ENCODE results near the gene C10orf90.

C10orf90 gene

DNA sequence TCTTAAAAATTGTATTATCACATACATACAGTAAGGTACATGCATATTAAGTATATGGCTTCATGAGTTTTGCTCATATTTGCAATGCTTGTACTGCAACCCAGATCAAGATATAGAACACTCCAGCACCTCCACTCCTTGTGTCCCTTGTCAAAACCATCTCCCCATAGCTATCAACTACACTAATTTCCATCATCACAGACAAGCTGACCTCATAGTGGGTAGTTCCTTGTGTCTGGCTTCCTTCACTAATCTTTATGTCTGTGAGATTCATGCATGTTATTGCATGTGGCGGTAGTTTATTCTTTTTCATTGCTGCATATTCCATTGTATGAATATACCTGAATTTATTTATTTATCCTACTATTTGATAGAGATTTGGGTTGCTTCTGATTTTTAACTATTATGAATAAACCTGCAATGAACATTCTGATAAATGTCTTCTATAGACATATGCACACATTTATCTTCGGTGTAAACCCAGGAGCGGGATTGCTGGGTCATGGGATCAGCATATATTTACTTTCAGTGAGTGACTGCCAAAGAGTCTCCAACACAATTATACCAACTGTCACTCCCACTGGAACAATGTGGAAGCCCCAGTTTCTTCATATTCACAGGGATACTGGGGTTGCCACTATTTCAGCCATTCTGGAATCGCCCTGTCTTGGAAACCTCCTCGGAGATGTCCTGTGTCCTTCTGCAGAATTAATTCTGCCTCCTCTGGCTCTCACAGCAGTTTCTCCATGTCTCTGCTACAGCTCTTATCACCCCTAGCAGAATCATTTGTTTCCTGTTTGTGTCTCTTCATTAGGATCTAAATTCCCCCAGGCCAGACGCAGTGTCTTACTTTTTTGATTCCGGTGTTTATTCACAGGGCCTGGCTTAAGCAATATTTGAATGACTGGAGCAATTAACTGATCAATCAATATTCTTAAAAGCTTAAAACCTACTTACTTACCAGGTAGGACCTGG, 267.5 kb downstream of the C10orf90 start:
- H3K9ac ChIP-seq (ENCODE audit: low read depth, low read length), result no peak overlapping the region
- no peaks in the 10 kb centered on the region for H3K36me3 ChIP-seq (ENCODE audit: control insufficient read depth, insufficient read depth, low read length)
- H3K4me1 ChIP-seq (ENCODE audit: control insufficient read depth, insufficient read depth, low read length), result peaks cover 5% of the 10 kb centered on the region; the same call in 1 of the 2 replicates
- no peak overlapping the region for H3K4me3 ChIP-seq (ENCODE audit: low read depth, low read length)
- no peaks in the 10 kb centered on the region for H3K27me3 ChIP-seq (ENCODE audit: control insufficient read depth, insufficient read depth, low read length)
- no peak overlapping the region for H3K27ac ChIP-seq (ENCODE audit: low read depth, low read length)
- H3K9me3 ChIP-seq (ENCODE audit: control insufficient read depth, insufficient read depth, low read length), result no peaks in the 10 kb centered on the region

DNA sequence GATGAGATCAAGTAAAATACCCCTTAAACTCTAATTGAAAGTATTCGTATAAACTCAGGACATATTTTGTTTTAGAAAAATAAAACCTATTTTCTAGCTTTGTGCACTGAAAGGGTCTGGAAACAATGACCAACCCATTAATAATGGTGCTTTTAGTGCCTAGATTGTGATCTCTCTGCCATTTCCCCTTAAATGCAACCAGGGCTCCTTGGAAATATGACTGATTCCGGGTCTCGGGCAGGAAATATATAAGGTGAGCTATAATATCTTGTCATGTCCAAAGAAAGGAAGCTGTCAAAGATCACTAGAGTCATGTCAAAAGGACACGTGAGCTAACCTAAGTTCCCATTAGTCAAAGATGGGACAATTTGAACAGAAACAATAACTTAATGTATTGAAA, 269.9 kb downstream of the C10orf90 start:
- Histone ChIP-seq H3K27me3 (ENCODE audit: control insufficient read depth, insufficient read depth, low read length) (no peaks in the 10 kb centered on the region), H3K4me1 (ENCODE audit: control insufficient read depth, insufficient read depth, low read length) (peaks cover 11% of the 10 kb centered on the region; the same call in 1 of the 2 replicates), H3K9me3 (ENCODE audit: control insufficient read depth, insufficient read depth, low read length) (no peaks in the 10 kb centered on the region), H3K27ac (ENCODE audit: low read depth, low read length) (no peak overlapping the region), H3K36me3 (ENCODE audit: control insufficient read depth, insufficient read depth, low read length) (no peaks in the 10 kb centered on the region), H3K9ac (ENCODE audit: low read depth, low read length) (no peak overlapping the region), H3K4me3 (ENCODE audit: low read depth, low read length) (no peak overlapping the region)

DNA sequence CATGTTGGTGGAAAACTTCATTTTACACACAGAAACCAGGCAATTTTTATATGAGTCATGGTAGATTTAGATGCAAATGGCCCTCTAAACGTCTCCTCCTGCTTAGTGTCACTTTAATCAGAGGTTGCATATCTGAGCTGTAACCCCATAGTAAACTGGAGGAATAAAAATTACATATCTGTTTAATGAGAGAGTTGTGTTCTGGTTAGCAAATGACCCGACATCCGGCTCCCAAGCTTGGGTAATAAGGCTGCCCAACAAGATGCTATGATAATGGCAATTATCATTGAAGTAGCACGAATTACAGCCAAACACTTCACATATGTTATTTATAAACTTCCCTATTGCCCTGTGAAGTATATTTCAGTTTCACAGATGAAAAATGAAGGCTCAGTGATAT, 271.6 kb downstream of the C10orf90 start:
- H3K9ac ChIP-seq (ENCODE audit: low read depth, low read length), result no peak overlapping the region
- H3K36me3 ChIP-seq (ENCODE audit: control insufficient read depth, insufficient read depth, low read length), result no peaks in the 10 kb centered on the region
- no peak overlapping the region for H3K27ac ChIP-seq (ENCODE audit: low read depth, low read length)
- no peak overlapping the region for H3K4me3 ChIP-seq (ENCODE audit: low read depth, low read length)
- no peaks in the 10 kb centered on the region for H3K27me3 ChIP-seq (ENCODE audit: control insufficient read depth, insufficient read depth, low read length)
- H3K4me1 ChIP-seq (ENCODE audit: control insufficient read depth, insufficient read depth, low read length), result peaks cover 11% of the 10 kb centered on the region; the same call in 1 of the 2 replicates
- H3K9me3 ChIP-seq (ENCODE audit: control insufficient read depth, insufficient read depth, low read length), result no peaks in the 10 kb centered on the region

DNA sequence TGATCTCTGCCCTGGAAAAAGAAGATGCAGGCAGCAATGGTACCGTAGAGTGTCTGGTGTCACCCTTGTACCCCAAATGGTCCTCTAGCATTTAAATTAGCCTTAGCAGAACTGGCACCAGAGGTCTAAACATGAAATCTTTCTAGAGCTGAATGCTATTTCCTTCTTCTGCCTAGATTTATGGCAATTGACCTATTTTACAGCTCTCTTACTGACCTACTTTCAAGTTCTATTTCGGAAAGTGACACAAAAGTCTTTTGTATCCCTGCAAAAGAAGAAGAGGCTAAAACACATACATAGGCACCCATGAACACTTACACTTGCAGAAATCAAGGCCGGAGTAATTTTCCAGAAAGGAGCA, 272.1 kb downstream of the C10orf90 start:
- Histone ChIP-seq H3K27ac (ENCODE audit: low read depth, low read length) (no peak overlapping the region), H3K9ac (ENCODE audit: low read depth, low read length) (no peak overlapping the region), H3K4me3 (ENCODE audit: low read depth, low read length) (no peak overlapping the region), H3K9me3 (ENCODE audit: control insufficient read depth, insufficient read depth, low read length) (no peaks in the 10 kb centered on the region), H3K4me1 (ENCODE audit: control insufficient read depth, insufficient read depth, low read length) (peaks cover 11% of the 10 kb centered on the region; the same call in 1 of the 2 replicates), H3K27me3 (ENCODE audit: control insufficient read depth, insufficient read depth, low read length) (no peaks in the 10 kb centered on the region), H3K36me3 (ENCODE audit: control insufficient read depth, insufficient read depth, low read length) (no peaks in the 10 kb centered on the region)

DNA sequence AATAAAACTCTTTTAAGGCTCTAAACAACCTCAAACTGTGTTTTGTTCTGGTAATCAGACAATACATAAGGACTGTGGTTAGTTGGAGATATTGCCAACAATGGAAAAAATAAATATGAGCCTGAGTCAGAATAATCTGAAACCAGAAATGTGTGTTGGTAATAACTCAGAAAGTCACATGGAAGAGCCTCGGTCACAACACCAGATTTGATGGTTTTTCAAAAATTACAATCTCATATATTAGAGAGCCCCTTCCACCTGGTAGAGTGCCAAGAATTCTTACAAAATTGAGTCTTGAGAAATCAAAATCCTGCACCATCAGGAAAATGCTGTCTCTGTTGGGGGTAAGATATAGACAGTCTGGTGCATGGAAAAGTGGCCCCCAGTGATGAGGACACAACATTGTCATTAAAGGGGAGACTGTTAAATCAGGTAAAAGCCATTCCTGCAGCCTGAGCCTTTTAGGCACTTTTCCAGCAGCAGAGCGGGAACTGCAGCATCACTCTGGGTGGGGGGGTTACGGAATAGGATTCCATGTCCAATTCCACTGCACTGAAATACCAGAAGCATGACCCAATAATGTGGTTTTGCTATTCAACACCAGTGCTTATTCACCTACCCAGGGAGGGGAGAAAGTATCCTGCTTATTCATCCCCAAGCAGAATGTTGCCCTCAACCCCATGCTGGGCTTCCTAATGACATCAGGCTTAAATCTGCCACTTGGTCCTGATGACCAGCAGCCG, 272.7 kb downstream of the C10orf90 start:
- Histone ChIP-seq H3K9ac (ENCODE audit: low read depth, low read length) (no peak overlapping the region), H3K27ac (ENCODE audit: low read depth, low read length) (no peak overlapping the region), H3K4me1 (ENCODE audit: control insufficient read depth, insufficient read depth, low read length) (peaks cover 11% of the 10 kb centered on the region; the same call in 1 of the 2 replicates), H3K4me3 (ENCODE audit: low read depth, low read length) (no peak overlapping the region), H3K27me3 (ENCODE audit: control insufficient read depth, insufficient read depth, low read length) (no peaks in the 10 kb centered on the region), H3K9me3 (ENCODE audit: control insufficient read depth, insufficient read depth, low read length) (no peaks in the 10 kb centered on the region), H3K36me3 (ENCODE audit: control insufficient read depth, insufficient read depth, low read length) (no peaks in the 10 kb centered on the region)

DNA sequence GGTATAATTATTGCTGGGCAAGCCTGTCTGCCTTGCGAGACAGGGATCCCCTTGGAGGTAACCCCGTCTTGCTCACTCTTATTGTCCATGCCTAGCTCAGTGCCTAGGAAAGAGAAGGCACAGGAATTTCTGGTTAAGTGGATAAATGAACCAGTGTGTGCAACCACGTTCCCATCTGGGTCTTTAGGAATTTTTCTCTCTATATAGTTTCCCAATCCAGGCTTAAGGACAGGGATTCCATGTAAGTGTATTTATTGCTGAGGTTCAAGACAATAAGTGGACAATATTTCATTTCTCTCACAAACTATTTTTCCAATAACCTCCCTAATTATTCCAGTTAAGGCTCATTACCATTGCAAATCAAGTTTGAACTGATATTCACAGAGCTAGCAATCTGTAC, 273.3 kb downstream of the C10orf90 start:
- Histone ChIP-seq H3K27ac (ENCODE audit: low read depth, low read length) (no peak overlapping the region), H3K4me1 (ENCODE audit: control insufficient read depth, insufficient read depth, low read length) (peaks cover 11% of the 10 kb centered on the region; the same call in 1 of the 2 replicates), H3K9ac (ENCODE audit: low read depth, low read length) (no peak overlapping the region), H3K9me3 (ENCODE audit: control insufficient read depth, insufficient read depth, low read length) (no peaks in the 10 kb centered on the region), H3K36me3 (ENCODE audit: control insufficient read depth, insufficient read depth, low read length) (no peaks in the 10 kb centered on the region), H3K27me3 (ENCODE audit: control insufficient read depth, insufficient read depth, low read length) (no peaks in the 10 kb centered on the region), H3K4me3 (ENCODE audit: low read depth, low read length) (no peak overlapping the region)

DNA sequence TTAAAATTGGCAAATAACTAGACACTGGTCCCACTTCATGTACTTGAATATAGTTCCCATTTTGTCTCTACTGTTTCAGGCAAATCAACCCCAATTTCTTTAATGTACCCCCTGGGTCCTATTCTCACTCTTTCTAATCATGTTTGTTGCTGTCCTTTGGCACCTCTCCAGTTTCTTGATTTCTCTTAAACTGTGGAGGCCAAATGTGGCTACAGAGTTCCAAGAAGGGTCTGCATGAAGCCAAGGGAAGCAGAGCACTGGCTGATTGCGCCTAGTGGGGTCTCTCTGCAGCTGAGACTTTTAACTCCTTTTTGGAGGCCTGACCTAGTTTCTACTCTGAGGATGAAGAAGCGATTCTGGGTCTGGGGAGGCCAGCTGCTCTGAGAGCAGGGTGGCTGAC, 275.5 kb downstream of the C10orf90 start:
- Histone ChIP-seq H3K9me3 (ENCODE audit: control insufficient read depth, insufficient read depth, low read length) (no peaks in the 10 kb centered on the region), H3K27ac (ENCODE audit: low read depth, low read length) (no peak overlapping the region), H3K9ac (ENCODE audit: low read depth, low read length) (no peak overlapping the region), H3K27me3 (ENCODE audit: control insufficient read depth, insufficient read depth, low read length) (peaks cover 5% of the 10 kb centered on the region; the same call in 1 of the 2 replicates), H3K36me3 (ENCODE audit: control insufficient read depth, insufficient read depth, low read length) (no peaks in the 10 kb centered on the region), H3K4me3 (ENCODE audit: low read depth, low read length) (no peak overlapping the region), H3K4me1 (ENCODE audit: control insufficient read depth, insufficient read depth, low read length) (peaks cover 11% of the 10 kb centered on the region; the same call in 1 of the 2 replicates)

DNA sequence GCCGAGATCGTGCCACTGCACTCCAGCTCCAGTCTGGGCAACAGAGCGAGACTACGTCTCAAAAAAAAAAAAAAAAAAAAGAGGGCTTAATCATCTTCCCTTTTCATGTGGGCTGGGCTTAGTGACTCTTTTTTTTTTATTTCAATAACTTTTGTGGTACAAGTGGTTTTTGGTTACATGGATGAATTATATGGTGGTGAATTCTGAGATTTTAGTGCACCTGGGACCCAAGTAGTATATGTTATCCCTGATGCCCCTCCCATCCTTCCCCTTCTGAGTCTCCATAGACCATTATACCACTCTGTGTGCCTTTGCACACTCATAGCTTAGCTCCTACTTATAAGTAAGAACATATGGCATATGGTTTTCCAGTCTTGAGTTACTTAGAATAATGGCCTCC, 277.4 kb downstream of the C10orf90 start:
- Histone ChIP-seq H3K9ac (ENCODE audit: low read depth, low read length) (no peak overlapping the region), H3K4me3 (ENCODE audit: low read depth, low read length) (no peak overlapping the region), H3K36me3 (ENCODE audit: control insufficient read depth, insufficient read depth, low read length) (no peaks in the 10 kb centered on the region), H3K9me3 (ENCODE audit: control insufficient read depth, insufficient read depth, low read length) (no peaks in the 10 kb centered on the region), H3K4me1 (ENCODE audit: control insufficient read depth, insufficient read depth, low read length) (peaks cover 10% of the 10 kb centered on the region), H3K27ac (ENCODE audit: low read depth, low read length) (no peak overlapping the region), H3K27me3 (ENCODE audit: control insufficient read depth, insufficient read depth, low read length) (peaks cover 23% of the 10 kb centered on the region)

DNA sequence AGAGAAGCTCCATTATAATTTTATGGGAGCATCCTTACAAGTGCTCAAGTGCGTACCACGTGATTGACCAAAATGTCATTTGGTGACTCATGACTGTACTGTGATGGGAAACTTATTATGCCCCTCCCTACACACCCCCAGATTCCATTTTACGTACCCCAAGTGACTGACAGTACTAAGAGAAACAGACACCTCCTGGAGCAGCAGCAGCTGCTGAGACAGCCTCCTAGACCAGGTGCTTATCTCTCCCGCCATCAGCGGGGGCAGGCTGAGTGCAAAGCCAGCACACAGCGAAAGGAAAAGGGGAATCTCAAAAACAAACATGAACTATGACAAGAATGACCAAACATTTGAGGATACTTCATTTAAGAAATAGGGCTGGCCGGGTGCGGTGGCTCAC, 278.0 kb downstream of the C10orf90 start:
- no peaks in the 10 kb centered on the region for H3K36me3 ChIP-seq (ENCODE audit: control insufficient read depth, insufficient read depth, low read length)
- H3K4me3 ChIP-seq (ENCODE audit: low read depth, low read length), result no peak overlapping the region
- H3K27ac ChIP-seq (ENCODE audit: low read depth, low read length), result no peak overlapping the region
- peaks cover 4% of the 10 kb centered on the region; the same call in 1 of the 2 replicates for H3K4me1 ChIP-seq (ENCODE audit: control insufficient read depth, insufficient read depth, low read length)
- H3K27me3 ChIP-seq (ENCODE audit: control insufficient read depth, insufficient read depth, low read length), result peaks cover 29% of the 10 kb centered on the region
- H3K9ac ChIP-seq (ENCODE audit: low read depth, low read length), result no peak overlapping the region
- H3K9me3 ChIP-seq (ENCODE audit: control insufficient read depth, insufficient read depth, low read length), result no peaks in the 10 kb centered on the region

DNA sequence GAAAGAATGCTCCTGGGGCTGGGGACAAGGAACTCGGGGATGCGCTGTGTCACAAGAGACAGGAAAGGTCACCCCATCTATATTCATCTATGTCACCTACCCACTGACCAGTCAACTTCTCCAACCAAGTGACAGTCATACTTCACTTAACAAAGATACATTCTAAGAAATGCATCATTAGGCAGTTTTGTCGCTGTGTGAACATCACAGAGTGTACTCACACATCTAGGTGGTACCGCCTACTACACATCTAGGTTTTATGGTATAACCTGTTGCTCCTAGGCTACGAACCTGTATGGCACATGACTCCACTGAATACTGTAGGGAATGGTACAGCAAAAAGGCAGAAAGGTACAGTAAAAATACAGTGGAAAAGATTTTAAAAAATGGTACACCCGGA, 278.4 kb downstream of the C10orf90 start:
- Histone ChIP-seq H3K9me3 (ENCODE audit: control insufficient read depth, insufficient read depth, low read length) (no peaks in the 10 kb centered on the region), H3K4me3 (ENCODE audit: low read depth, low read length) (no peak overlapping the region), H3K27me3 (ENCODE audit: control insufficient read depth, insufficient read depth, low read length) (peaks cover 33% of the 10 kb centered on the region), H3K36me3 (ENCODE audit: control insufficient read depth, insufficient read depth, low read length) (no peaks in the 10 kb centered on the region), H3K4me1 (ENCODE audit: control insufficient read depth, insufficient read depth, low read length) (peaks cover 4% of the 10 kb centered on the region; the same call in 1 of the 2 replicates), H3K9ac (ENCODE audit: low read depth, low read length) (no peak overlapping the region), H3K27ac (ENCODE audit: low read depth, low read length) (no peak overlapping the region)

Measured in HUES48 (cell line).